Gastroesophageal sphincter (tissue), 3 donors: ENCODE measurements around the gene ZDHHC13.

Experiments used
- EP300 ChIP-seq: sonication (generic); formaldehyde crosslinking; IDR thresholded peaks from one replicate; pipeline ENCODE4 v1.6.1; 2017; ENCODE audit warnings: antibody characterized with exemption, mild to moderate bottlenecking
- POLR2A ChIP-seq, 2 donors: fragments of 450-650 bp; IDR thresholded peaks; one replicate each; pipeline ENCODE4 v1.6.1; 2017; ENCODE audit warnings: antibody characterized with exemption in 2 of 2, mild to moderate bottlenecking in 2 of 2, moderate library complexity in 1 of 2
- TF ChIP-seq, protein P1 (sequence below), 4 experiments: fragments of 200-600 bp in 2 of 4; fragments of 450-650 bp in 2 of 4; sonication (generic) in 1 of 4; IDR thresholded peaks; one replicate each; pipeline ENCODE4 v1.5.1; 2017 to 2019; ENCODE audit warnings: antibody characterized with exemption in 4 of 4, mild to moderate bottlenecking in 2 of 4, moderate library complexity in 2 of 4

DNA sequence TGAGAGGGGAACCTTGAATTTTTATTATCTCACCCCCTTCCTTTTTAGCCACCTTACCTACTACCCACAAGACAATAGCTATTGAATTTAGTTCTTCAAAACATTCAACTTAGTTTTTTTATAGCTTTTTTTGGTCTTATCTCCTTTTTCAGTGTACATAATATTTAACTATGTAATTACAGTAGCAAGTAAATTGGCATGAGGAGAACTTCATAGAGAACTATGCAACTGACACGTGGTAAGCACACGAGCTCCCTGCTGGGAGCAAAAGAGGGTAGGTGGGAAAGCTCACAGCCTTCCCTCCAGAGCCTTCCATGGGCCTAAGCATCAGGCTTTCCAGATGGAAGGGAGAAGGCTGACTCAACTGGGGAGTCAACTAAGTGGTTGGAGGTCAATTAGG, 22.1 kb upstream of the ZDHHC13 start:
- TF ChIP-seq, protein P1, sequence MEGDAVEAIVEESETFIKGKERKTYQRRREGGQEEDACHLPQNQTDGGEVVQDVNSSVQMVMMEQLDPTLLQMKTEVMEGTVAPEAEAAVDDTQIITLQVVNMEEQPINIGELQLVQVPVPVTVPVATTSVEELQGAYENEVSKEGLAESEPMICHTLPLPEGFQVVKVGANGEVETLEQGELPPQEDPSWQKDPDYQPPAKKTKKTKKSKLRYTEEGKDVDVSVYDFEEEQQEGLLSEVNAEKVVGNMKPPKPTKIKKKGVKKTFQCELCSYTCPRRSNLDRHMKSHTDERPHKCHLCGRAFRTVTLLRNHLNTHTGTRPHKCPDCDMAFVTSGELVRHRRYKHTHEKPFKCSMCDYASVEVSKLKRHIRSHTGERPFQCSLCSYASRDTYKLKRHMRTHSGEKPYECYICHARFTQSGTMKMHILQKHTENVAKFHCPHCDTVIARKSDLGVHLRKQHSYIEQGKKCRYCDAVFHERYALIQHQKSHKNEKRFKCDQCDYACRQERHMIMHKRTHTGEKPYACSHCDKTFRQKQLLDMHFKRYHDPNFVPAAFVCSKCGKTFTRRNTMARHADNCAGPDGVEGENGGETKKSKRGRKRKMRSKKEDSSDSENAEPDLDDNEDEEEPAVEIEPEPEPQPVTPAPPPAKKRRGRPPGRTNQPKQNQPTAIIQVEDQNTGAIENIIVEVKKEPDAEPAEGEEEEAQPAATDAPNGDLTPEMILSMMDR (IDR thresholded peaks at IDR 0.05), result no peak
- TF ChIP-seq POLR2A (IDR thresholded peaks at IDR 0.05), result no peak
- no peak for TF ChIP-seq EP300
